Measurements from ENCODE around the gene PTTG1. TPM values are rescaled to one million over a fixed set of nuclear protein-coding genes. Genes with fewer than 3 reads are reported as not detected.

The PTTG1 gene
- total and polyA plus RNA-seq, 2 experiments from 2014 or later = 394 to 620 TPM

DNA sequence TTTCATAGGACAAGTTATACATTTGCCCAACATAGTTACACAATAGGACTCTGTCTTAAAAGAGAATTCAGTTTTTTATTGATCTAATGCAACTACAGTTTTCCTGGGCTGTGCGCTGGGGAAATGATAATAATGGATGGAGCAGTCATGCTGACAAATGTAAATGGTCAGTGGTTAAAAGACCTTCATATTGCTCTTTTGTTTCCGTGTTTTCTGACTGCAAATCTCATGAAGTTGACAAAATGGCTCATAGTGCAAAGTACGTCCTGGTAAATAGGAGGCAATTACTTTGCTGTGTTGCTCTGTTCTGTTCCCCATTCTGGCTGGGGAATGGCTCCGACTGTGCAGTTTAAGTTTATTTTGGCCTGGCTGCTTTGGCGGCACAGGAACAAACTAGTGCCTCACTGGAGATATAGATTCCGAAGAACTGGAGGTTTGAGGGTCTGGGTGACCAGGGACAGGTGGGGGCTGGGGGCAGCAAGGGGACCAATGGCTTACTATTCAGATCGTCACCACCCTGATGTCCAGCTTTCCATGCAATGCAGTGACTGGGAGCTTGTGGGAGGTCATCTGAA is 54.3 kb downstream of the PTTG1 start (continued):
- TF ChIP-seq STAT1 (IDR thresholded peaks at IDR 0.05; ENCODE audit: unreplicated experiment) (no peak), EZH2phosphoT487 (IDR thresholded peaks at IDR 0.05; ENCODE audit: unreplicated experiment) (no peak), CREB1 (CRISPR knock-in tag; IDR thresholded peaks at IDR 0.05; ENCODE audit: low read depth) (no peak), NANOG (IDR thresholded peaks at IDR 0.05; ENCODE audit: borderline replicate concordance) (no peak), JUNB (IDR thresholded peaks at IDR 0.05; ENCODE audit: unreplicated experiment) (no peak)
- TF ChIP-seq, protein P1, sequence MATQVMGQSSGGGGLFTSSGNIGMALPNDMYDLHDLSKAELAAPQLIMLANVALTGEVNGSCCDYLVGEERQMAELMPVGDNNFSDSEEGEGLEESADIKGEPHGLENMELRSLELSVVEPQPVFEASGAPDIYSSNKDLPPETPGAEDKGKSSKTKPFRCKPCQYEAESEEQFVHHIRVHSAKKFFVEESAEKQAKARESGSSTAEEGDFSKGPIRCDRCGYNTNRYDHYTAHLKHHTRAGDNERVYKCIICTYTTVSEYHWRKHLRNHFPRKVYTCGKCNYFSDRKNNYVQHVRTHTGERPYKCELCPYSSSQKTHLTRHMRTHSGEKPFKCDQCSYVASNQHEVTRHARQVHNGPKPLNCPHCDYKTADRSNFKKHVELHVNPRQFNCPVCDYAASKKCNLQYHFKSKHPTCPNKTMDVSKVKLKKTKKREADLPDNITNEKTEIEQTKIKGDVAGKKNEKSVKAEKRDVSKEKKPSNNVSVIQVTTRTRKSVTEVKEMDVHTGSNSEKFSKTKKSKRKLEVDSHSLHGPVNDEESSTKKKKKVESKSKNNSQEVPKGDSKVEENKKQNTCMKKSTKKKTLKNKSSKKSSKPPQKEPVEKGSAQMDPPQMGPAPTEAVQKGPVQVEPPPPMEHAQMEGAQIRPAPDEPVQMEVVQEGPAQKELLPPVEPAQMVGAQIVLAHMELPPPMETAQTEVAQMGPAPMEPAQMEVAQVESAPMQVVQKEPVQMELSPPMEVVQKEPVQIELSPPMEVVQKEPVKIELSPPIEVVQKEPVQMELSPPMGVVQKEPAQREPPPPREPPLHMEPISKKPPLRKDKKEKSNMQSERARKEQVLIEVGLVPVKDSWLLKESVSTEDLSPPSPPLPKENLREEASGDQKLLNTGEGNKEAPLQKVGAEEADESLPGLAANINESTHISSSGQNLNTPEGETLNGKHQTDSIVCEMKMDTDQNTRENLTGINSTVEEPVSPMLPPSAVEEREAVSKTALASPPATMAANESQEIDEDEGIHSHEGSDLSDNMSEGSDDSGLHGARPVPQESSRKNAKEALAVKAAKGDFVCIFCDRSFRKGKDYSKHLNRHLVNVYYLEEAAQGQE (IDR thresholded peaks at IDR 0.05; ENCODE audit: unreplicated experiment) = no peak
- TF ChIP-seq, protein P2, sequence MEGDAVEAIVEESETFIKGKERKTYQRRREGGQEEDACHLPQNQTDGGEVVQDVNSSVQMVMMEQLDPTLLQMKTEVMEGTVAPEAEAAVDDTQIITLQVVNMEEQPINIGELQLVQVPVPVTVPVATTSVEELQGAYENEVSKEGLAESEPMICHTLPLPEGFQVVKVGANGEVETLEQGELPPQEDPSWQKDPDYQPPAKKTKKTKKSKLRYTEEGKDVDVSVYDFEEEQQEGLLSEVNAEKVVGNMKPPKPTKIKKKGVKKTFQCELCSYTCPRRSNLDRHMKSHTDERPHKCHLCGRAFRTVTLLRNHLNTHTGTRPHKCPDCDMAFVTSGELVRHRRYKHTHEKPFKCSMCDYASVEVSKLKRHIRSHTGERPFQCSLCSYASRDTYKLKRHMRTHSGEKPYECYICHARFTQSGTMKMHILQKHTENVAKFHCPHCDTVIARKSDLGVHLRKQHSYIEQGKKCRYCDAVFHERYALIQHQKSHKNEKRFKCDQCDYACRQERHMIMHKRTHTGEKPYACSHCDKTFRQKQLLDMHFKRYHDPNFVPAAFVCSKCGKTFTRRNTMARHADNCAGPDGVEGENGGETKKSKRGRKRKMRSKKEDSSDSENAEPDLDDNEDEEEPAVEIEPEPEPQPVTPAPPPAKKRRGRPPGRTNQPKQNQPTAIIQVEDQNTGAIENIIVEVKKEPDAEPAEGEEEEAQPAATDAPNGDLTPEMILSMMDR (conservative IDR thresholded peaks at IDR 0.05; ENCODE audit: low read depth in 2 of 2) = no peak

DNA sequence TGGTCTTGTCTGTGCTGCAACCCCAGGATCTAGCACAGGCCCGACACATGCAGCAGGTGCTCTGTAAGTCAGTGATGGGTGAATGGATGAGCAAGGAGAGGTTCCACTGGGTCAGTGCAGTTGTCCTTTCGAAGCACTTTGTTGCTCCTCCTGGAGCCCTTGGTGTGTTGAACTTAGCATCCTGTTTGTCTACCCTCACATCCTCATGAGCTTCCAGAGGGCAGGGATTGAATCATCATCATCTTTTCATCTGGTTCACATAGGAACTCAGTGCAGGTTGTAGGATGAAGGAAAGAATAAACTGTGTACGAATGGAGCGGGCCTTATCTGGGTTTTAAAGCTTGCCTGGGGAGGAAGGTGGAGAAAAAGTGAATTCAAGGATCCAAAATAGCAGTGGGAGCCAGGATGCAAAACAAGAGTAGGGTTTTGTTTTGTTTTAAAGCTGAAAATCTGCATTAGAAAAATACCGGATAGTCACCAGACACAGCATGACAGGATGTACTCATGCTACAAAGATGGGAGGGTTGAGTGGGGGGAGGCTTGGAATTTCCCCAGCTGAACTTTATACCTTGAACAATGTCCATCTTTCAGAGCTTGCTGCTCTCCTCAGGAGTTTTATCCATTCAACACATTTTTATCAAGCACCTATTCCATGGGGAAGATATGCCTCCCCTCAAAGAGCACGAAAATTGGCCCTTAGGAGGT is 55.8 kb downstream of the PTTG1 start:
- TF ChIP-seq, protein P3, sequence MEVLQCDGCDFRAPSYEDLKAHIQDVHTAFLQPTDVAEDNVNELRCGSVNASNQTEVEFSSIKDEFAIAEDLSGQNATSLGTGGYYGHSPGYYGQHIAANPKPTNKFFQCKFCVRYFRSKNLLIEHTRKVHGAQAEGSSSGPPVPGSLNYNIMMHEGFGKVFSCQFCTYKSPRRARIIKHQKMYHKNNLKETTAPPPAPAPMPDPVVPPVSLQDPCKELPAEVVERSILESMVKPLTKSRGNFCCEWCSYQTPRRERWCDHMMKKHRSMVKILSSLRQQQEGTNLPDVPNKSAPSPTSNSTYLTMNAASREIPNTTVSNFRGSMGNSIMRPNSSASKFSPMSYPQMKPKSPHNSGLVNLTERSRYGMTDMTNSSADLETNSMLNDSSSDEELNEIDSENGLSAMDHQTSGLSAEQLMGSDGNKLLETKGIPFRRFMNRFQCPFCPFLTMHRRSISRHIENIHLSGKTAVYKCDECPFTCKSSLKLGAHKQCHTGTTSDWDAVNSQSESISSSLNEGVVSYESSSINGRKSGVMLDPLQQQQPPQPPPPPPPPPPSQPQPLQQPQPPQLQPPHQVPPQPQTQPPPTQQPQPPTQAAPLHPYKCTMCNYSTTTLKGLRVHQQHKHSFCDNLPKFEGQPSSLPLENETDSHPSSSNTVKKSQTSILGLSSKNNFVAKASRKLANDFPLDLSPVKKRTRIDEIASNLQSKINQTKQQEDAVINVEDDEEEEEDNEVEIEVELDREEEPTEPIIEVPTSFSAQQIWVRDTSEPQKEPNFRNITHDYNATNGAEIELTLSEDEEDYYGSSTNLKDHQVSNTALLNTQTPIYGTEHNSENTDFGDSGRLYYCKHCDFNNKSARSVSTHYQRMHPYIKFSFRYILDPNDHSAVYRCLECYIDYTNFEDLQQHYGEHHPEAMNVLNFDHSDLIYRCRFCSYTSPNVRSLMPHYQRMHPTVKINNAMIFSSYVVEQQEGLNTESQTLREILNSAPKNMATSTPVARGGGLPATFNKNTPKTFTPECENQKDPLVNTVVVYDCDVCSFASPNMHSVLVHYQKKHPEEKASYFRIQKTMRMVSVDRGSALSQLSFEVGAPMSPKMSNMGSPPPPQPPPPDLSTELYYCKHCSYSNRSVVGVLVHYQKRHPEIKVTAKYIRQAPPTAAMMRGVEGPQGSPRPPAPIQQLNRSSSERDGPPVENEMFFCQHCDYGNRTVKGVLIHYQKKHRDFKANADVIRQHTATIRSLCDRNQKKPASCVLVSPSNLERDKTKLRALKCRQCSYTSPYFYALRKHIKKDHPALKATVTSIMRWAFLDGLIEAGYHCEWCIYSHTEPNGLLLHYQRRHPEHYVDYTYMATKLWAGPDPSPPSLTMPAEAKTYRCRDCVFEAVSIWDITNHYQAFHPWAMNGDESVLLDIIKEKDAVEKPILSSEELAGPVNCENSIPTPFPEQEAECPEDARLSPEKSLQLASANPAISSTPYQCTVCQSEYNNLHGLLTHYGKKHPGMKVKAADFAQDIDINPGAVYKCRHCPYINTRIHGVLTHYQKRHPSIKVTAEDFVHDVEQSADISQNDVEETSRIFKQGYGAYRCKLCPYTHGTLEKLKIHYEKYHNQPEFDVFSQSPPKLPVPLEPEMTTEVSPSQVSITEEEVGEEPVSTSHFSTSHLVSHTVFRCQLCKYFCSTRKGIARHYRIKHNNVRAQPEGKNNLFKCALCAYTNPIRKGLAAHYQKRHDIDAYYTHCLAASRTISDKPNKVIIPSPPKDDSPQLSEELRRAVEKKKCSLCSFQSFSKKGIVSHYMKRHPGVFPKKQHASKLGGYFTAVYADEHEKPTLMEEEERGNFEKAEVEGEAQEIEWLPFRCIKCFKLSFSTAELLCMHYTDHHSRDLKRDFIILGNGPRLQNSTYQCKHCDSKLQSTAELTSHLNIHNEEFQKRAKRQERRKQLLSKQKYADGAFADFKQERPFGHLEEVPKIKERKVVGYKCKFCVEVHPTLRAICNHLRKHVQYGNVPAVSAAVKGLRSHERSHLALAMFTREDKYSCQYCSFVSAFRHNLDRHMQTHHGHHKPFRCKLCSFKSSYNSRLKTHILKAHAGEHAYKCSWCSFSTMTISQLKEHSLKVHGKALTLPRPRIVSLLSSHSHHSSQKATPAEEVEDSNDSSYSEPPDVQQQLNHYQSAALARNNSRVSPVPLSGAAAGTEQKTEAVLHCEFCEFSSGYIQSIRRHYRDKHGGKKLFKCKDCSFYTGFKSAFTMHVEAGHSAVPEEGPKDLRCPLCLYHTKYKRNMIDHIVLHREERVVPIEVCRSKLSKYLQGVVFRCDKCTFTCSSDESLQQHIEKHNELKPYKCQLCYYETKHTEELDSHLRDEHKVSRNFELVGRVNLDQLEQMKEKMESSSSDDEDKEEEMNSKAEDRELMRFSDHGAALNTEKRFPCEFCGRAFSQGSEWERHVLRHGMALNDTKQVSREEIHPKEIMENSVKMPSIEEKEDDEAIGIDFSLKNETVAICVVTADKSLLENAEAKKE (CRISPR knock-in tag; IDR thresholded peaks at IDR 0.05) = no peak; the same call in 1 of the 2 replicates
- TF ChIP-seq ZNF114 (CRISPR knock-in tag; IDR thresholded peaks at IDR 0.05) (no peak), JUNB (IDR thresholded peaks at IDR 0.05; ENCODE audit: unreplicated experiment) (no peak), ZNF331 (CRISPR knock-in tag; IDR thresholded peaks at IDR 0.05; ENCODE audit: low read depth) (no peak), NANOG (IDR thresholded peaks at IDR 0.05; ENCODE audit: borderline replicate concordance) (peak; percentile 14; the same call in 1 of the 2 replicates)
- TF ChIP-seq, protein P4, sequence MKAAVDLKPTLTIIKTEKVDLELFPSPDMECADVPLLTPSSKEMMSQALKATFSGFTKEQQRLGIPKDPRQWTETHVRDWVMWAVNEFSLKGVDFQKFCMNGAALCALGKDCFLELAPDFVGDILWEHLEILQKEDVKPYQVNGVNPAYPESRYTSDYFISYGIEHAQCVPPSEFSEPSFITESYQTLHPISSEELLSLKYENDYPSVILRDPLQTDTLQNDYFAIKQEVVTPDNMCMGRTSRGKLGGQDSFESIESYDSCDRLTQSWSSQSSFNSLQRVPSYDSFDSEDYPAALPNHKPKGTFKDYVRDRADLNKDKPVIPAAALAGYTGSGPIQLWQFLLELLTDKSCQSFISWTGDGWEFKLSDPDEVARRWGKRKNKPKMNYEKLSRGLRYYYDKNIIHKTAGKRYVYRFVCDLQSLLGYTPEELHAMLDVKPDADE (IDR thresholded peaks at IDR 0.05) = peak; percentile 66
- Mint-ChIP-seq H3K9me3 (no peaks in the 10 kb centered on the region; the same call in 2 of the 3 replicates), H3K4me1 (peaks cover 32% of the 10 kb centered on the region), H3K4me3 (no peak overlapping the region), H3K27ac (peak overlapping the region; percentile 63), H3K36me3 (ENCODE audit: low read depth) (no peaks in the 10 kb centered on the region; the same call in 2 of the 3 replicates), H3K27me3 (ENCODE audit: insufficient read depth, low read depth, poor library complexity) (peaks cover 4% of the 10 kb centered on the region)
- Histone ChIP-seq H4K20me1 (replicated peaks; ENCODE audit: insufficient read depth) (no peaks in the 10 kb centered on the region), H3K27me3 (ENCODE audit: insufficient read depth) (no peaks in the 10 kb centered on the region), H3K4me2 (peak overlapping the region; percentile 56), H3K36me3 (ENCODE audit: insufficient read depth) (no peaks in the 10 kb centered on the region), H3K4me3 (no peak overlapping the region), H3K79me2 (replicated peaks; ENCODE audit: insufficient read depth) (no peaks in the 10 kb centered on the region), H3K27ac (ENCODE audit: low read depth) (peak overlapping the region; percentile 75), H3K4me1 (ENCODE audit: insufficient read depth) (peaks cover 38% of the 10 kb centered on the region), H3K9me2 (ENCODE audit: insufficient read depth) (peaks cover 16% of the 10 kb centered on the region), H2AFZ (no peak overlapping the region), H3F3A (replicated peaks; ENCODE audit: low read depth) (peaks cover 4% of the 10 kb centered on the region; the same call in 1 of the 2 replicates)
- peak; percentile 41 for DNase-seq (ENCODE audit: low spot score)
- ATAC-seq = no peak; the same call in 2 of the 3 replicates
